Activated naive CD4-positive, alpha-beta T cell treated with anti-CD3 and anti-CD28 coated beads, Interleukin-2, amount 50 U/mL, for 16 hours (primary cell): ENCODE data around the gene UXT.
"Not testable (repeated sequence)": the region's sequence is repeated elsewhere in the genome, so short reads cannot be mapped to it uniquely, and the experiment has no call there.

Experiments used
- DNase-seq: peaks from one replicate; pipeline ENCODE4 v3.0.0-alpha.2; 2020

The UXT gene

GRCh38 chrX:47658684-47659420 is at the start of gene UXT:
UXT (minus strand) TSS chrX:47659180; CDS start chrX:47658927, 253 bp downstream.
- DNase-seq = peak; percentile 90

- no peak for DNase-seq
These were observed 48.2 kb upstream of the UXT start for GRCh38 chrX:47707031-47707780.

- no peak for DNase-seq
These were observed 47.6 kb upstream of the UXT start for GRCh38 chrX:47706575-47706974.

- no peak for DNase-seq
These were observed 45.8 kb upstream of the UXT start for GRCh38 chrX:47704736-47705135.

- DNase-seq = no peak
These were observed 38.2 kb upstream of the UXT start for GRCh38 chrX:47697181-47697580.

- no peak for DNase-seq
These were observed 31.2 kb upstream of the UXT start for GRCh38 chrX:47690175-47690574.

GRCh38 chrX:47687263-47687662 is 28.3 kb upstream of the UXT start:
- no peak for DNase-seq

GRCh38 chrX:47683829-47684205 is 24.8 kb upstream of the UXT start:
- no peak for DNase-seq

GRCh38 chrX:47683184-47683828 is 24.3 kb upstream of the UXT start:
- DNase-seq = no peak

GRCh38 chrX:47675959-47676859 is 17.2 kb upstream of the UXT start:
- DNase-seq = not testable (repeated sequence)

- no peak for DNase-seq
These were observed 15.8 kb upstream of the UXT start for GRCh38 chrX:47674776-47675175.

GRCh38 chrX:47665797-47666196 is 6.8 kb upstream of the UXT start:
- DNase-seq = not testable (repeated sequence)

GRCh38 chrX:47664737-47665136 is 5.8 kb upstream of the UXT start:
- no peak for DNase-seq

- peak; percentile 47 for DNase-seq
These were observed 3.2 kb upstream of the UXT start for GRCh38 chrX:47662144-47662657.

- no peak for DNase-seq
These were observed 2.6 kb upstream of the UXT start for GRCh38 chrX:47661539-47661938.

- DNase-seq = no peak
These were observed 394 bp upstream of the UXT start for GRCh38 chrX:47659421-47659726.

- no peak for DNase-seq
These were observed 688 bp downstream of the UXT start for GRCh38 chrX:47658301-47658683.

GRCh38 chrX:47651043-47651905 is 7.7 kb downstream of the UXT start:
- no peak for DNase-seq

GRCh38 chrX:47650164-47651042 is 8.6 kb downstream of the UXT start, which contains the start of gene ELK1:
ELK1 (minus strand) TSS chrX:47650563; CDS start chrX:47641441, 9,122 bp downstream.
- peak; percentile 88 for DNase-seq

GRCh38 chrX:47649781-47650163 is 9.2 kb downstream of the UXT start:
- DNase-seq = no peak

GRCh38 chrX:47649271-47649670 is 9.7 kb downstream of the UXT start:
- no peak for DNase-seq
